Skin epidermis (tissue), 12 donors: ENCODE measurements around the gene YDJC.
"Not testable (repeated sequence)": the region's sequence is repeated elsewhere in the genome, so short reads cannot be mapped to it uniquely, and the experiment has no call there.

ENCODE experiments used
- H3K27ac ChIP-seq, 21 experiments: fragments of 200-600 bp; sonication (generic) in 11 of 21; one replicate each; pipeline ENCODE4 v1.5.0; 2020; ENCODE audit warnings: mild to moderate bottlenecking in 3 of 21, inconsistent platforms in 2 of 21, moderate library complexity in 2 of 21
- H3K4me3 ChIP-seq, 7 experiments: fragments of 200-600 bp; sonication (generic) in 2 of 7; one replicate each; pipeline ENCODE4 v1.5.0; 2020; ENCODE audit warnings: inconsistent platforms in 2 of 7, mild to moderate bottlenecking in 2 of 7, moderate library complexity in 1 of 7

YDJC gene

DNA sequence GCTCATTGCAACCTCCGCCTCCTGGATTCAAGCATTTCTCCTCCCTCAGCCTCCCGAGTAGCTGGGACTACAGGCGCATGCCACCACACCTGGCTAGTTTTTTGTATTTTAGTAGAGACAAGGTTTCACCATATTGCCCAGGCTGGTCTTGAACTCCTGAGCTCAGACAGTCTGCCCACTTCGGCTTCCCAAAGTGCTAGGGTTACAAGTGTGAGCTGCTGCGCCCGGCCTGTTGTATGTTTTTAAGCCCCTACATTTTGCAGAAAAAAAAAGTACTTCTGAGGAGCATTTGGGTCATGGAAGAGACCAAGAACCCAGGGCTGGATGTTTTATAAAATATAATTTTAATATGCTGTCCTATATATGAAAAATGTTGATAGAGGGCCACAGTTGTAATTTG is 12.5 kb downstream of the YDJC start:
- H3K27ac ChIP-seq, H3K4me3 ChIP-seq: not testable (repeated sequence)

- no peak overlapping the region for H3K4me3 ChIP-seq
- H3K27ac ChIP-seq = no peak overlapping the region
These were observed 14.1 kb downstream of the YDJC start for GRCh38 chr22:21615731-21616130.

DNA sequence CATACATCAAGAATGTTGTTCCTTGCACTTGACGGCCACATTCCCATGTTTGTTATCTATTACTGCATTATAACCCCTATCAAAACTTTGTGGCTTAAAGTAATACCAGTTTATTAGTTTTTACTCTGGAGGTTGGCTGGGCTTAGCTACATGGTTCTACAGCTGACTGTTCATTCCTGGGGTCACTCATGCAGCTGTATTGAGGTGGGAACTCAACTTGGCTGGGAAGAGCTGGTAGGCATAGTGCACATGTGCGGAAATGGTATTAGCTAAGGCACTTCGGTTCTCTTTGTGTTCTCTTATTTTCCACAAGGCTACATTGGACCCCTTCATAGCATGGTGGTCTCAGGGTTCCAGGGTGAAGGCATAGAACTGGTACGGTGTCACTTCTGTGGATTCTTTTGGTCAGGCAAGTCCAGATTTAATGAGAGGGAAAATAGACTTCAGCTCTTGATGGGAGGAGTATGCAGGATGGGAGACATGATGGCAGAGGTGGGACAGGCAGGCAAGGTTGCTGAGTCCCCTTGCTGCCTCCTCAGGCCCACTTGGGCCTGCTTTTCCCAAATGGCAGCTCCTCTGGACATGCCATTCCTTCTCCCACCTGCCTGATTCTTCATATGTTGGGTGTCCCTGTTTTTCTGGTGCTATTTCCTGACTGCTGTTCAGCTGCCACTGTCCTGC is 16.1 kb downstream of the YDJC start:
- H3K27ac ChIP-seq = no peak overlapping the region
- H3K4me3 ChIP-seq = no peak overlapping the region

DNA sequence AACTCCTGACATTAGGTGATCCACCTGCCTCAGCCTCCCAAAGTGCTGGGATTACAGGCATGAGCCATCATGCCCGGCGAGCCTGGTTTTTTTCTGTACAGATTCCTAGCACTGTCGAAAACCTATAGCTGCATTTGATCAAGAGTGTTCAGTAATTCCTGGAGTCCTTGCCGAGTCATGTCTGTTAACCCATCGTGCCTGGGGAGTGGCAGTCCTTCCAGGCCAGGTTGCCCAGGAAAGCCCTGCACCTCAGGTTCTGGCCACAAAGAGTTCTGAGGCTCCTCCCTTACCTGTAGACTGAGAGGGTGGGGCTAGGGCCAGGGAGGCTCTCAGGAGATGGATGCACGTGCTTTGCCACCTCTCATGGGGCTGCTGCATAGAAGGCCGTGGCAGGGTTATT is 17.0 kb downstream of the YDJC start:
- H3K4me3 ChIP-seq = no peak overlapping the region
- H3K27ac ChIP-seq = no peak overlapping the region

GRCh38 chr22:21611210-21611977 is 18.4 kb downstream of the YDJC start:
- Histone ChIP-seq H3K4me3 (no peak overlapping the region), H3K27ac (no peak overlapping the region)

DNA sequence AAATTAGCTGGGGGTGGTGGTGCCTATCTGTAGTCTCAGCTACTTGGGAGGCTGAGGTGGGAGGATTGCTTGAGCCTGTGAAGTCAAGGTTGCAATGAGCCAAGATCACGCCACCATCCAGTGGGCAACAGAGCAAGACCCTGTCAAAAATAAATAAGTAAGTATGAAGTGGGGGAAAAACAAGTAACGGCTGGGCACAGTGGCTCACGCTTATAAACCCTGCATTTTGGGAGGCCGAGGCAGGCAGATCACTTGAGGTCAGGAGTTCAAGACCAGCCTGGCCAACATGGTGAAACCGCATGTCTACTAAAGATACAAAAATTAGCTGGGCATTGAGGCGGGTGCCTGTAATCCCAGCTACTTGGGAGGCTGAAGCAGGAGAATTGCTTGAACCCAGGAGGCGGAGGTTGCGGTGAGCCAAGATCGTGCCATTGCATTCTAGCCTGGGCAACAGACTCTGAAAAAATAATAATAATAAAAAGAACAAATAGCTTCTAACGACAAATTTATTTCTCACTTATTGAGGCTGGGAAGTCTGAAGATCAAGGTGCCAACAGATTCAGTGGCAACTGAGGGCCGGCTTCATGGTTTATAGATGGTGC is 20.2 kb downstream of the YDJC start:
- not testable (repeated sequence) for H3K4me3 ChIP-seq, H3K27ac ChIP-seq

- no peak overlapping the region for H3K27ac ChIP-seq
- no peak overlapping the region for H3K4me3 ChIP-seq
These were observed 23.0 kb downstream of the YDJC start for GRCh38 chr22:21606775-21607174.

- H3K4me3 ChIP-seq = no peak overlapping the region
- no peak overlapping the region for H3K27ac ChIP-seq
These were observed 23.8 kb downstream of the YDJC start for GRCh38 chr22:21605887-21606564.

DNA sequence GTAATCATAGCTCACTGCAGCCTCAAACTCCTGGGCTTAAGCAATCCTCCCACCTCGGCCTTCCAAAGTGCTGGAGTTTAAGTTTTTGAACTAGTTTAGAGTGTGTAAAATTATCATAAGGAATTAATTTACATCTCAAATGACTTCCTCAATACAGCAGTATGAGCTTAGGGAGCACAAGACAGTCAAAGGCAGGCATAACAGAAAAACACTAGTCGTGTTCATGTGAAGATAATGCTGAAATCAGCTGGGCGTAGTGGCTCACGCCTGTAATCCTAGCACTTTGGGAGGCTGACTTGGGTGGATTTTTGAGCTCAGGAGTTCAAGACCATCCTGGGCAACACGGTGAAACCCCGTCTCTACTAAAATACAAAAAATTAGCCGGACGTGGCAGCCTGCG is 25.8 kb downstream of the YDJC start:
- Histone ChIP-seq H3K27ac (no peak overlapping the region), H3K4me3 (no peak overlapping the region)

- no peak overlapping the region for H3K4me3 ChIP-seq
- H3K27ac ChIP-seq = no peak overlapping the region
These were observed 27.2 kb downstream of the YDJC start for GRCh38 chr22:21602579-21602978.

GRCh38 chr22:21599053-21599893 is 30.5 kb downstream of the YDJC start:
- Histone ChIP-seq H3K4me3 (no peak overlapping the region), H3K27ac (no peak overlapping the region)

DNA sequence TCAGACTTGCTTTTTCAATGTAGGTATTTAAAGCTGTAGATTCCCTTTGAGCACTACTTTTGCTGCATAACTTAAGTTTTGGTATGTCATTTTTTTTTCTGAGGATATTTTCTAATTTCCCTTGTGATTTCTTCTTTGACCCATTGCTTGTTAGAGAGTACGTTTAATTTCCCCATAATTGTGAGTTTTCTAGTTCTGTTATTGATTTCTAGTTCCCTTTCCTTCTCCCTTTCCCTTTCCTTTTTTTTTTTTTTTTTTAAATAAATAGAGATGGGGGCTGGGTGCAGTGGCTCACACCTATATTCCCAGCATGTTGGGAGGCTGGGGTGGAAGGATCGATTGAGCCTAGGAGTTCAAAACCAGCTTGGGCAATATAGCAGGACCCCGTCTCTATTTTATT is 31.5 kb downstream of the YDJC start:
- Histone ChIP-seq H3K4me3 (no peak overlapping the region), H3K27ac (no peak overlapping the region)

DNA sequence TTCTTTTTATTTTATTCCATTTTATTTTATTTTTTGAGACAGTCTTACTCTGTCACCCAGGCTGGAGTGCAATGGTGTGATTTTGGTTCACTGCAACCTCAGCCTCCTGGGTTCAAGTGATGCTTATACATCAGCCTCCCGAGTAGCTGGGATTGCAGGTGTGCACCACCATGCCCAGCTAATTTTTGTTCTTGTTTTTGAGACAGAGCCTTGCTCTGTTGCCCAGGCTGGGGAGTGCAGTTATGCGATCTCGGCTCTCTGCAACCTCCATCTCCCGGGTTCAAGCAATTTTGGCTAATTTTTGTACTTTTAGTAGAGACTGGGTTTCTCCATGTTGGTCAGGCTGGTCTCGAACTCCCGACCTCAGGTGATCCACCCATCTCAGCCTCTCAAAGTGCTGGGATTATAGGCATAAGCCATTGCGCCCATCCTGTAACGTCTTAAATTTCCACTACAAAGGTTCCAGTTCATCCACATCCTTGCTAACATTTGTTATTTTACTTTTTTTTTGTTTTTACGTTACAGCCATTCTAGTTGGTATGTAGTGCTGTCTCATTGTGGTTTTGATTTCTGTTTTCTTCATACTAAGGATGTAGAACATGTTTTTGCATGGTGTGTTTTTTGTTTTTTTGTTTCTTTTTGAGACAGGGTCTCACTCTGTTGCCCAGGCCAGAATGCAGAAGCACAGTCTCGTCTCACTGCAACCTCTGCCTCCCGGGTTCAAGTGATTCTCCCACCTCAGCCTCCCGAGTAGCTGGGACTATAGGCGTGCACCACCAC is 33.3 kb downstream of the YDJC start:
- not testable (repeated sequence) for H3K27ac ChIP-seq, H3K4me3 ChIP-seq

DNA sequence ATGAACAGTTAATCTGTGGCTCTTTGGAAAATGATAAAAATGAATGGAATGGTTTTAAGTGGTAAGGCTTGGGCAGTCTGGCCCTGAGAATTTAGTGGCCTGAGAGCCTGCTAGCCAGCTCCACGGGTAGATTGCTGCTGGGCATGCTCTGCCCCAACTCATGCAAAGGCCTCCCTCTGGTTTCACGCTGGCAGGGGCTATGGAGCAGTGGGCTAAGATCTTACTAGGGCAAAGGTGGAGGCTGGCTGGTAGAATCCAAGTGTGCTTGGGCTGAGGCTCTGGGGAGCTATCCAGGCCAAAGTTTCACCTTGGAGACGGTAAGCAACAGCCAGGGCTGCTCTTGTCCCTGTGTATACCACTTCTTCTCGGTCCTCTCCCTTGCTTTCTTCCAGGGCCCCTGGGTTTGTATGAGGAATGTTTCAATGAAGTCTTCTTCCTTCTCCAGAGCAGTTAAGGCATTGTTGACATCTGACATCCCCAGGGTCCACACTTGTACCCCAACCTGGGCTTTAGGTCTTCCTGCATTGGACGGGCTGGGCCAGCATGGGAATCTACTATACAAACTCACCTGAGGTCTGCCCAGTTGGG is 34.9 kb downstream of the YDJC start:
- Histone ChIP-seq H3K4me3 (no peak overlapping the region), H3K27ac (no peak overlapping the region)

- no peak overlapping the region for H3K4me3 ChIP-seq
- H3K27ac ChIP-seq = no peak overlapping the region
These were observed 36.2 kb downstream of the YDJC start for GRCh38 chr22:21593406-21594232.

GRCh38 chr22:21592422-21592821 is 37.4 kb downstream of the YDJC start:
- H3K4me3 ChIP-seq = no peak overlapping the region
- H3K27ac ChIP-seq = no peak overlapping the region

DNA sequence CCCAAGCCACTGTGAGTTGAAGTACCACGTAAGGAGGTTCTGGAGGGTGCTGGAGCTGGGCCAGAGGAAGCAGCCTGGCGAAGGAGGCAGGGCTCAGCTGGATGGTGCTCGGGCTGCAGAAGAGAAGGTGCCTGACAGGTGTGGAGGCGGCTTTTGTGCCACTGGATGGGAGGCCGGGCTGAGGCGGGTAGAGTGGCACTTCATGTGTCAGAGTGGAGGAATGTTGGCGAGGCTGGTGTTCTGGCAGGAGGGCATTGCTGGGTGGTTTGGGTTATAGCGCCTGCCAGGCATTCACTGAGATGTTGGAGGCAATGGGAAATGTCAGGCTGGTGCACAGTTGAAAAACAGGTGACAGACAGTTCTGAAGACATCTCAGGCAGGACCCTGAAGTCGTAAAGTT is 38.1 kb downstream of the YDJC start:
- no peak overlapping the region for H3K27ac ChIP-seq
- no peak overlapping the region for H3K4me3 ChIP-seq
